Measurements from ENCODE around the gene CTSC.

Gene CTSC

DNA sequence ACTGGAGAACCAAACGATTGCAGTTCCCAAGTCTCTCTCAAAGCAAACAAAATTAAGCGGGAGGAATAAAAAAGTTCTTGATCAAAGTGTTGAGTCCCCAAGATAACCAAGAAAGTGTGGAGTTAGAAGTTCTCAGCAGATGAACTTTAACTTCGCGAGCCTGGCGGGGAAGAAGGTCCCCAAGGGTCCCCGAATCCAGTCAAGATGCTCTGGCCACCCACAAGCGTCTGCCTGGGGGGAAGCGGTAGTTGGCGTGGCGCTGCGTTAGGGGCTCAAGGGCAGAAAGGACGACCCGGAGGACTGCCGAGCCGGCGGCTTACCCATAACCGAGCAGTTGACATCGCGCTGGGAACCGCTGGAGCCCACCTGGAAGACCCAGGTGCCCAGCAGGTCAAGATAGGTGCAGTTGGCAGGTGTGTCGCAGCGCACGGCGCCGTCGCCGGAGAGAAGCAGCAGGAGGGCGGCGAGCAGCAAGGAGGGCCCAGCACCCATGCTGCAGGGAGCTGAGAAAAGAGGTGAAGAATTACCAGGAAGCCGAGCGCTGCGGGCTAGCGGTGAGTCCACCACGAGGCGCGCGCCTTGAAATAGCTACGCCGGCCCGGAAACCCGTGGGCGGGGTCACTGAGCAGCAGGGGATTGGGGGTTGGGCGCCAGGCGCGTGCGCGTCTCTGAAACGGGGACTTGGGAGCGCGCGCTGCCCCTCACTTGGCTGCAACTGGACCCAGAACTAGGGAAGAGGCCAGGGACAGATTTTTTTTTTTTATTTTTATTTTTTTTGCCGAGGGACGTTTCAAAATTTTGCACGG is at the start of gene CTSC:
TSS of gene CTSC (minus strand) at position 556 of the 806 bp plus-strand sequence. CDS start at position 492, 64 bp downstream.
- Histone ChIP-seq H3K79me2 (ENCODE audit: insufficient read depth, low read depth) (peaks cover 29% of the 10 kb centered on the region), H3K4me2 (peak within 1 kb of the TSS; percentile 60), H3K4me1 (ENCODE audit: low read depth, poor library complexity, severe bottlenecking) (peaks cover 26% of the 10 kb centered on the region), H4K20me1 (ENCODE audit: insufficient read depth) (no peaks in the 10 kb centered on the region), H3K36me3 (ENCODE audit: insufficient read depth) (no peaks in the 10 kb centered on the region; the same call in 1 of the 2 replicates), H2AFZ (ENCODE audit: low read depth) (peak within 1 kb of the TSS; percentile 64), H3K27me3 (ENCODE audit: insufficient read depth, low read depth) (no peaks in the 10 kb centered on the region), H3K4me3 (IDR thresholded peaks at IDR 0.05; ENCODE audit: insufficient read depth, low read depth, low read length) (no peak within 1 kb of the TSS), H3K27ac (peak within 1 kb of the TSS; percentile 89), H3K9ac (peak within 1 kb of the TSS; percentile 91)
- TF ChIP-seq, protein P1, sequence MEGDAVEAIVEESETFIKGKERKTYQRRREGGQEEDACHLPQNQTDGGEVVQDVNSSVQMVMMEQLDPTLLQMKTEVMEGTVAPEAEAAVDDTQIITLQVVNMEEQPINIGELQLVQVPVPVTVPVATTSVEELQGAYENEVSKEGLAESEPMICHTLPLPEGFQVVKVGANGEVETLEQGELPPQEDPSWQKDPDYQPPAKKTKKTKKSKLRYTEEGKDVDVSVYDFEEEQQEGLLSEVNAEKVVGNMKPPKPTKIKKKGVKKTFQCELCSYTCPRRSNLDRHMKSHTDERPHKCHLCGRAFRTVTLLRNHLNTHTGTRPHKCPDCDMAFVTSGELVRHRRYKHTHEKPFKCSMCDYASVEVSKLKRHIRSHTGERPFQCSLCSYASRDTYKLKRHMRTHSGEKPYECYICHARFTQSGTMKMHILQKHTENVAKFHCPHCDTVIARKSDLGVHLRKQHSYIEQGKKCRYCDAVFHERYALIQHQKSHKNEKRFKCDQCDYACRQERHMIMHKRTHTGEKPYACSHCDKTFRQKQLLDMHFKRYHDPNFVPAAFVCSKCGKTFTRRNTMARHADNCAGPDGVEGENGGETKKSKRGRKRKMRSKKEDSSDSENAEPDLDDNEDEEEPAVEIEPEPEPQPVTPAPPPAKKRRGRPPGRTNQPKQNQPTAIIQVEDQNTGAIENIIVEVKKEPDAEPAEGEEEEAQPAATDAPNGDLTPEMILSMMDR (conservative IDR thresholded peaks at IDR 0.05; ENCODE audit: low read depth, low read length) = no peak

DNA sequence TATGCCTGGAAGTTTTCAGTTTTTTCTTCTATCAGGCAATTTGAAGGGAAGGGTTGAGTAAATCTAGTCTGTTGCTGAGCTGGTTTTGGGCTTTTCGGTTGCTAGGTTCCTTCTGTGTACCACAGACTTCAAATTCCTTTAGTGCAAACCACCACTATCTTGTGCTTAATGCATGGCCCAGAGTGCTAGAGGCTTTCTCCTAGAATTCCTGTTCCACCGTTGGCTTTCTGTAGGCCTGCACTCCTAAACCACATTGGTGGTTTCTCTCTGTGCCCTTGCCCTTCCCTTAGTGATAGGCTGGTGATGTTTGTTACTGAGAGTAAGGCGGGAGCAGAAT is 47.1 kb upstream of the CTSC start:
- Histone ChIP-seq H3K79me2 (ENCODE audit: insufficient read depth, low read depth) (no peaks in the 10 kb centered on the region), H3K27ac (no peak overlapping the region), H4K20me1 (ENCODE audit: insufficient read depth) (no peaks in the 10 kb centered on the region), H3K4me3 (IDR thresholded peaks at IDR 0.05; ENCODE audit: insufficient read depth, low read depth, low read length) (no peak overlapping the region), H3K4me2 (no peak overlapping the region), H3K9ac (no peak overlapping the region), H3K27me3 (ENCODE audit: insufficient read depth, low read depth) (no peaks in the 10 kb centered on the region), H3K4me1 (ENCODE audit: low read depth, poor library complexity, severe bottlenecking) (peaks cover 5% of the 10 kb centered on the region), H2AFZ (ENCODE audit: low read depth) (no peak overlapping the region), H3K36me3 (ENCODE audit: insufficient read depth) (no peaks in the 10 kb centered on the region)
- TF ChIP-seq, protein P1 (conservative IDR thresholded peaks at IDR 0.05; ENCODE audit: low read depth, low read length) = no peak

DNA sequence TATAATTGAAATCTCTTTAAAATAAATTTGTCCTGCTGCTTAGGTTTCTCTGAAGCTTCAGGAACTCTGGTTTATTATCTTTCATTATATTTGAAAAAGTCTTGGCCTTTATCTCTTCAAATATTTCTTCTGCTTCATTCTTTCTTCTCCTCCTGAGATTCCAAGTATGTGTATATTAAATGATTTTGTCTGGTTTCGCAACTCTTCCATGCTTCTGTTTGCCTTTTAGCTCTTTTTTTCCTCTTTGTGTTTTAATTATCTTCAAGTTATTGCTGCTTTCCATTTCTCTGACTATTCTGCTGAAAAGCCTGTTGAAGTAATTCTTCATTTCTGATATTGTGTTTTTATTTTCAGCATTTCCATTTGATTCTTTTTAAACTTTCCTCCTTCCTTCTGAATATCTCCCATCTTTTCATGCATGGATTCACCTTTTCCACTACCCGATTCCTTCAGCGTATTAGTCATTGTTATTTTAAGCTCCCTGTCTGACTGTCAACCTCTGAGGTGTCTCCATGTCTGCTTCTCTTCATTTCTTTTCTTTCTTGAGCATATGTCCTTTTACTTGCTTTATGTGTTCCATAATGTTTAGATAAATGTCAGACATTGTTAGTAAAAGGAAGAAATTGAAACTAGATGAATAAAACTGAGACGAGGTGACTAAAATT is 46.6 kb upstream of the CTSC start:
- Histone ChIP-seq H3K9ac (no peak overlapping the region), H3K36me3 (ENCODE audit: insufficient read depth) (no peaks in the 10 kb centered on the region), H2AFZ (ENCODE audit: low read depth) (no peak overlapping the region), H3K4me1 (ENCODE audit: low read depth, poor library complexity, severe bottlenecking) (peaks cover 5% of the 10 kb centered on the region), H3K79me2 (ENCODE audit: insufficient read depth, low read depth) (no peaks in the 10 kb centered on the region), H3K4me3 (IDR thresholded peaks at IDR 0.05; ENCODE audit: insufficient read depth, low read depth, low read length) (no peak overlapping the region), H3K27me3 (ENCODE audit: insufficient read depth, low read depth) (no peaks in the 10 kb centered on the region), H4K20me1 (ENCODE audit: insufficient read depth) (no peaks in the 10 kb centered on the region), H3K27ac (no peak overlapping the region), H3K4me2 (no peak overlapping the region)
- TF ChIP-seq, protein P1 (conservative IDR thresholded peaks at IDR 0.05; ENCODE audit: low read depth, low read length) = no peak

DNA sequence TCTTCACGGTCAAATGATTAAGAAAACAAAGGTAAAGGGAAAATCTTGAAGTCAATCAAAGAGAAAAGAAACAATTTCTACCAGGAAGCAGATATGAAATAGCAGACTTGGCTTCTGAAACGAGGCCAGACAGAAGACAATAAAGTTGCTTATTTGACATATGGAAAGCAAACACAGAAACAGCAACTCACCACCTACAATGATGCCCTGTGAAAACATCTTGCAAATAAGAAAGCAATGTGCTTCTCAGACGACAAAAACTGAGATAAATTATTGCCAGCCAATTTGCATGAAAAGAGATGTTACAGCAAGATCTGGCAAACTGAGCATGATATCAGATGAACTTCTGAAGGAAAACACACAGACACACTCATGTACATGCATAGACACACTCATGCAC is 45.9 kb upstream of the CTSC start:
- no peaks in the 10 kb centered on the region for H3K79me2 ChIP-seq (ENCODE audit: insufficient read depth, low read depth)
- no peaks in the 10 kb centered on the region for H4K20me1 ChIP-seq (ENCODE audit: insufficient read depth)
- TF ChIP-seq, protein P1 (conservative IDR thresholded peaks at IDR 0.05; ENCODE audit: low read depth, low read length) = no peak
- no peaks in the 10 kb centered on the region for H3K36me3 ChIP-seq (ENCODE audit: insufficient read depth)
- peaks cover 5% of the 10 kb centered on the region for H3K4me1 ChIP-seq (ENCODE audit: low read depth, poor library complexity, severe bottlenecking)
- no peak overlapping the region for H3K9ac ChIP-seq
- H2AFZ ChIP-seq (ENCODE audit: low read depth) = no peak overlapping the region
- H3K27ac ChIP-seq = no peak overlapping the region
- H3K4me2 ChIP-seq = no peak overlapping the region
- no peak overlapping the region for H3K4me3 ChIP-seq (IDR thresholded peaks at IDR 0.05; ENCODE audit: insufficient read depth, low read depth, low read length)
- no peaks in the 10 kb centered on the region for H3K27me3 ChIP-seq (ENCODE audit: insufficient read depth, low read depth)
